Calu3 (cell line): Measurements from ENCODE around the gene STIM2. TPM values are rescaled to one million over a fixed set of nuclear protein-coding genes. Genes with fewer than 3 reads are reported as not detected.

Experiments
- BruUV-seq: library from RNA; stranded (reverse); fragments of 400-500 nt; replicated peaks from 2 replicates; lab custom pipeline; 2021; lab: Mats Ljungman, UMichigan
- CTCF ChIA-PET: fragments of 300-600 bp; sonication (Branson Sonifier 250); formaldehyde crosslinking; loops from one replicate; lab custom pipeline; 2022; ENCODE audit warnings: antibody characterized with exemption; lab: Charles Lee
- DNase-seq: peaks from one replicate; pipeline ENCODE4 v3.0.0; 2022
- H3K27ac Mint-ChIP-seq: one replicate; pipeline ENCODE4 v1.8.0; 2022; ENCODE audit warnings: mixed read lengths; ENCODE audit not compliant: unreplicated experiment
- H3K27me3 Mint-ChIP-seq: one replicate; pipeline ENCODE4 v1.8.0; 2022; ENCODE audit warnings: mixed read lengths; ENCODE audit not compliant: unreplicated experiment
- H3K36me3 Mint-ChIP-seq: one replicate; pipeline ENCODE4 v1.8.0; 2022; ENCODE audit warnings: mild to moderate bottlenecking, moderate library complexity, mixed read lengths; ENCODE audit not compliant: insufficient read depth, unreplicated experiment
- H3K4me1 Mint-ChIP-seq: one replicate; pipeline ENCODE4 v1.8.0; 2022; ENCODE audit warnings: mild to moderate bottlenecking, low read depth, mixed read lengths; ENCODE audit not compliant: unreplicated experiment
- H3K4me3 Mint-ChIP-seq: one replicate; pipeline ENCODE4 v1.8.0; 2022; ENCODE audit warnings: mild to moderate bottlenecking, low read depth, moderate library complexity, mixed read lengths; ENCODE audit not compliant: unreplicated experiment
- H3K9me3 Mint-ChIP-seq: one replicate; pipeline ENCODE4 v1.8.0; 2022; ENCODE audit warnings: low read depth, mixed read lengths; ENCODE audit not compliant: unreplicated experiment
- intact Hi-C: fragments of 100-400 bp; cut with micrococcal nuclease; formaldehyde crosslinking; loops from one replicate; pipeline ENCODE4 v1.10.0; 2022; ENCODE audit not compliant: unreplicated experiment
- total RNA-seq: library from RNA; stranded (reverse); gene quantifications from 2 replicates; pipeline ENCODE4 v1.2.3, GENCODE V29; 2022
- TF ChIP-seq, protein P1 (sequence below): fragments of 200-600 bp; IDR thresholded peaks from one replicate; pipeline ENCODE4 v1.8.0; 2022; ENCODE audit warnings: antibody characterized with exemption; ENCODE audit not compliant: unreplicated experiment

Gene STIM2
- total RNA-seq, 1 experiment from 2014 or later, result 24.2 TPM

DNA sequence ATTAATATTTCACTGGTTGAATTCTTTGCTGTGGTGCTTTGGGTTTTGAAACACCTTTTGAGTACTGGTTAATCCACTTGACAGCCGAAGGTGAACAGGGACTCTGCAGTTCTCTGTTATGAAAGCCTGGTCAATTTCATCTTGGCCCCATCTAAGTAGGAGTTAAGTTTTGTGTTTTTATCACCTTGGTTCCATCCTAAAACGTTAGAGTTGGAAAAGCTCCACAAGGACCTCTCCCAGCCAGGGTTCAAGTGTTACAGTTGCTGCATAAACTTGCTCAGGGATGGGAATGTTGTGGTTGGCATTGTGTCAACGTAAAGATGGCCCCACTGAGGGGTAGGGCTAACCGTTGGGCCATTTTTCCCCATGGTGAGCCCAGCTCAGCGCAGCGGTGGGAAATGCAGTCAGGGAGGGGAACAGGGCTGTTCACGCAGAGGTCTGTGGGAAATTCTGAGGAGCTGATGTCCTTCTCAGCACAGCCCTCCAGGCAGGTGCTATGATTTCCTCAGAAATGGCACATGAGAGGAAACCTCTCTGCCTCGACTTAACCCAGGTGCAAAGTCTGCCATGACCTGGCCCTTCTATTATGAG, 188.7 kb downstream of the STIM2 start:
- no peaks in the 10 kb centered on the region for H3K4me1 Mint-ChIP-seq
- no peak overlapping the region for H3K27ac Mint-ChIP-seq
- TF ChIP-seq, protein P1, sequence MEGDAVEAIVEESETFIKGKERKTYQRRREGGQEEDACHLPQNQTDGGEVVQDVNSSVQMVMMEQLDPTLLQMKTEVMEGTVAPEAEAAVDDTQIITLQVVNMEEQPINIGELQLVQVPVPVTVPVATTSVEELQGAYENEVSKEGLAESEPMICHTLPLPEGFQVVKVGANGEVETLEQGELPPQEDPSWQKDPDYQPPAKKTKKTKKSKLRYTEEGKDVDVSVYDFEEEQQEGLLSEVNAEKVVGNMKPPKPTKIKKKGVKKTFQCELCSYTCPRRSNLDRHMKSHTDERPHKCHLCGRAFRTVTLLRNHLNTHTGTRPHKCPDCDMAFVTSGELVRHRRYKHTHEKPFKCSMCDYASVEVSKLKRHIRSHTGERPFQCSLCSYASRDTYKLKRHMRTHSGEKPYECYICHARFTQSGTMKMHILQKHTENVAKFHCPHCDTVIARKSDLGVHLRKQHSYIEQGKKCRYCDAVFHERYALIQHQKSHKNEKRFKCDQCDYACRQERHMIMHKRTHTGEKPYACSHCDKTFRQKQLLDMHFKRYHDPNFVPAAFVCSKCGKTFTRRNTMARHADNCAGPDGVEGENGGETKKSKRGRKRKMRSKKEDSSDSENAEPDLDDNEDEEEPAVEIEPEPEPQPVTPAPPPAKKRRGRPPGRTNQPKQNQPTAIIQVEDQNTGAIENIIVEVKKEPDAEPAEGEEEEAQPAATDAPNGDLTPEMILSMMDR, result no peak
- no peaks in the 10 kb centered on the region for H3K36me3 Mint-ChIP-seq
- no TSS peak for BruUV-seq
- CTCF ChIA-PET, result interaction anchor here (1.1 kb wide), 1 partner anchor 17 kb away, joined by 3 read pairs; no protein-coding TSS in a partner anchor
- H3K27me3 Mint-ChIP-seq, result no peaks in the 10 kb centered on the region
- DNase-seq, result no peak
- intact Hi-C loops, result loop anchor here (2.0 to 5.0 kb wide), 2 partner anchors 48 to 127 kb away; no protein-coding TSS in a partner anchor
- no peak overlapping the region for H3K4me3 Mint-ChIP-seq
- no peaks in the 10 kb centered on the region for H3K9me3 Mint-ChIP-seq

DNA sequence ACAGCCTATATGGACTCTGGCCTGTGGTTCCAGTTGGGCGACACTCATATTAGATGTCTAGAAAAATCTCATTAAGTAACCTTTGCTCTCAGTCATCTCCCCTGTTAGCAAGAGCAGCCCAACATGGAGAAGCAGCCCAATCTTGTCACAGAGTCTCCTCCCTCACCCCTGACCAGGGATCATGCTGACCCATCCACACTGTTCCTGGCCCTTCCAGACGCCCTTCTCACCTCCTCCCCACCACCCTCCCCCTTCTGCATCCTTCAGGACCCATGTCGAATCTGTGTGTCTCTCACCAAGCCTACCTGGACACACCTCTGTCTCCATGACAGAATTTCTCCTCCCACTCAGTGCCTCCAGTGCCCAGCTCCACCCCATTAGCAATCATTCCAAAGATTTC, 190.1 kb downstream of the STIM2 start:
- H3K9me3 Mint-ChIP-seq, result no peaks in the 10 kb centered on the region
- intact Hi-C loops, result no loop called here
- TF ChIP-seq, protein P1, result no peak
- DNase-seq, result no peak
- CTCF ChIA-PET, result no interaction called here
- H3K36me3 Mint-ChIP-seq, result no peaks in the 10 kb centered on the region
- H3K27ac Mint-ChIP-seq, result no peak overlapping the region
- H3K4me1 Mint-ChIP-seq, result no peaks in the 10 kb centered on the region
- BruUV-seq, result no TSS peak
- no peak overlapping the region for H3K4me3 Mint-ChIP-seq
- H3K27me3 Mint-ChIP-seq, result no peaks in the 10 kb centered on the region

DNA sequence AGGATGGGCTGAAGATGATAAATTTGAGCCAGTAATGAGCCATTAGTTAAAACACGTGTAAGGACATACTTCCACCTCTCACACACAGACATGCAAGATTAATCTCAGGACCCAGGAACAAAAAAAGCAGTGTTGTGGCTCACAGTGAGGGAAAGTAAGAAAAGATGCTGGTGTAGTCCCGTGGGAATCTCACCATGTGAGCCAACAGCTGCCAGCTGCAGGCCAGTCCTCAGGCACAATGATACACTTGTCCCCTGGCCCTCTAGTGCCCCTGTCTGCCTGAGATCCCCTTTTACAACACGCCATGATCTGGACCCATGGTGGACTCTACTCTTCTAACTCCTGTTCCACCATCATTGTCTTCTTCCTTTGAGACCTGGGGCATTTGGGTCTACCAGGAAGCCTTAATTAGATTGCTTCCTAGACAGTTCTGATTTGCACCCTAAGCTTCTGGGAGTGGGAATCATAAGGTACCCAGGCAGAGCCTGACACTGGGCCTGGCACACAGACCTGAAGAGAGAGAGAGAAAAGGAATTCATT, 194.7 kb downstream of the STIM2 start:
- TF ChIP-seq, protein P1, result no peak
- Mint-ChIP-seq H3K4me3 (no peak overlapping the region), H3K36me3 (no peaks in the 10 kb centered on the region), H3K27ac (no peak overlapping the region), H3K27me3 (no peaks in the 10 kb centered on the region), H3K4me1 (peaks cover 8% of the 10 kb centered on the region), H3K9me3 (peaks cover 4% of the 10 kb centered on the region)
- DNase-seq, result no peak
- intact Hi-C loops, result no loop called here
- BruUV-seq, result no TSS peak
- CTCF ChIA-PET, result no interaction called here

DNA sequence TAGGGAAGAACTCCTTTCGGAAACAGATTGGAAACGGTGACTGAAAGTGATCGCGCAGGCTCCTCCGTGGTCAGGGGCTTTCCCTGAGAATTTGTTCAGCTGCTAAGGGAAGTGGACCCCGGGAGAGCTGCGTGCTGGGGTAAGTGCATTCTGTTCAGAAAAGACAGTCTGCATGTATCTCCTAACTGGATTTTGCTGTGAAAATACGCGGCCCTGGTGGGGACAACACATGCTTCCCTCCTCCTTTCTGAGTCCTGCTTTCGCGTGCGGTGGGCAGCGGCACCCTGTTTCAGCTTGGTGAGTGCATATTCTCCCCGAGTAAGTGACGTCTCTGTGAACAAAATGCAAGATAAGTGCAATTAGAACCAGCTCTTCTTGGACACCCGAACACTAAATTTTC, 195.6 kb downstream of the STIM2 start:
- CTCF ChIA-PET, result no interaction called here
- Mint-ChIP-seq H3K36me3 (no peaks in the 10 kb centered on the region), H3K4me3 (no peak overlapping the region), H3K27ac (no peak overlapping the region), H3K27me3 (no peaks in the 10 kb centered on the region), H3K4me1 (peaks cover 8% of the 10 kb centered on the region), H3K9me3 (peaks cover 4% of the 10 kb centered on the region)
- TF ChIP-seq, protein P1, result no peak
- BruUV-seq, result no TSS peak
- DNase-seq, result no peak
- intact Hi-C loops, result no loop called here
